K562 (cell line): ENCODE results near the gene ZFP28. TPM values are rescaled to one million over a fixed set of nuclear protein-coding genes. Genes with fewer than 3 reads are reported as not detected.

Source experiments
- ATAC-seq: fragments of 200-7000 bp; cut with Tn5 transposase; 3 replicates; pipeline ENCODE4 v1.9.1; 2020; ENCODE audit warnings: moderate library complexity
- BruUV-seq: library from RNA; stranded (reverse); fragments of 400-500 nt; replicated peaks from 2 replicates; lab custom pipeline; 2021; lab: Mats Ljungman, UMichigan
- CTCF ChIA-PET: fragments of 300-600 bp; formaldehyde crosslinking; extraction: SDS; loops from one replicate; lab custom pipeline; 2021; ENCODE audit warnings: low intra/inter-chr PET ratio; lab: Yijun Ruan, JAX
- POLR2A ChIA-PET: fragments of 300-600, 350-650 bp; sonication (Branson Sonifier 250); formaldehyde crosslinking; extraction: SDS; loops from one replicate; lab custom pipeline; 2021; ENCODE audit warnings: antibody characterized with exemption, inconsistent platforms; lab: Yijun Ruan, JAX
- DNase-seq, 4 experiments: peaks; one replicate each; pipeline versions ENCODE4 v3.0.0 to v3.0.0-alpha.2; 2011 to 2018; ENCODE audit warnings: low spot score in 3 of 4, mixed read lengths in 3 of 4; ENCODE audit errors: extremely low read depth in 1 of 4
- FAIRE-seq: peaks from 2 replicates; lab custom pipeline; 2011; peaks lifted over from hg19 to GRCh38; lab: Jason Lieb, UNC
- H2AFZ ChIP-seq: 2 replicates; pipeline ENCODE4 v1.6.0; 2011; ENCODE audit warnings: low read depth, low read length, control low read depth, inconsistent platforms
- H3K27ac ChIP-seq: fragments of 200-600 bp; 3 replicates; pipeline ENCODE4 v1.8.0; 2011; ENCODE audit warnings: low read depth, mild to moderate bottlenecking, control low read depth, inconsistent platforms, low read length, moderate library complexity, mixed read lengths; ENCODE audit errors: extremely low read depth
- H3K27me3 ChIP-seq, 2 experiments: fragments of 300-600 bp in 1 of 2; 2 replicates in 1 of 2; 3 replicates in 1 of 2; pipeline versions ENCODE4 v1.6.0 to v1.8.0; 2011; ENCODE audit warnings: inconsistent platforms in 2 of 2, low read length in 2 of 2, mild to moderate bottlenecking in 1 of 2, mixed read lengths in 1 of 2, moderate library complexity in 1 of 2; ENCODE audit not compliant: control insufficient read depth in 2 of 2, insufficient read depth in 2 of 2
- H3K36me3 ChIP-seq: fragments of 300-600 bp; 3 replicates; pipeline ENCODE4 v1.8.0; 2011; ENCODE audit warnings: mild to moderate bottlenecking, low read length, inconsistent platforms; ENCODE audit not compliant: control insufficient read depth, insufficient read depth
- H3K4me1 ChIP-seq, 2 experiments: fragments of 200-600 bp in 1 of 2; replicated peaks in 1 of 2; 2 replicates in 1 of 2; 3 replicates in 1 of 2; pipeline versions ENCODE4 v1.5.1 to v1.8.0; 2011; ENCODE audit warnings: inconsistent platforms in 2 of 2, low read length in 2 of 2, mild to moderate bottlenecking in 1 of 2, mixed read lengths in 1 of 2, moderate library complexity in 1 of 2; ENCODE audit not compliant: control insufficient read depth in 2 of 2, insufficient read depth in 2 of 2
- H3K4me2 ChIP-seq: 2 replicates; pipeline ENCODE4 v1.6.1; 2011; ENCODE audit warnings: low read length, control low read depth, inconsistent platforms, mixed read lengths; ENCODE audit not compliant: insufficient read depth
- H3K4me3 ChIP-seq: fragments of 200-600 bp; sonication (generic), shearing (Covaris generic); 2 replicates; pipeline ENCODE4 v1.5.1; 2016; ENCODE audit warnings: control low read depth, inconsistent platforms
- H3K79me2 ChIP-seq: fragments of 200-600 bp; 3 replicates; pipeline ENCODE4 v1.8.0; 2011; ENCODE audit warnings: low read length, inconsistent platforms; ENCODE audit not compliant: control insufficient read depth, insufficient read depth
- H3K9ac ChIP-seq, 2 experiments: 2 replicates each; pipeline versions ENCODE4 v1.6.0 to v1.6.1; 2011; ENCODE audit warnings: low read depth in 2 of 2, low read length in 2 of 2, control low read depth in 1 of 2, inconsistent platforms in 1 of 2, mild to moderate bottlenecking in 1 of 2, mixed read lengths in 1 of 2; ENCODE audit not compliant: insufficient read depth in 1 of 2
- H3K9me1 ChIP-seq: one replicate; pipeline ENCODE4 v1.6.0; 2011; ENCODE audit warnings: inconsistent platforms, mild to moderate bottlenecking, low read length, moderate library complexity; ENCODE audit not compliant: control insufficient read depth, insufficient read depth
- H3K9me3 ChIP-seq: replicated peaks from 2 replicates; pipeline ENCODE4 v1.5.1; 2011; ENCODE audit warnings: low read depth, low read length, inconsistent platforms; ENCODE audit not compliant: control insufficient read depth, insufficient read depth
- H4K20me1 ChIP-seq: replicated peaks from 2 replicates; pipeline ENCODE4 v1.6.1; 2011; ENCODE audit warnings: low read length, inconsistent platforms, mixed read lengths; ENCODE audit not compliant: control insufficient read depth, insufficient read depth
- HDAC8 ChIP-seq: fragments of 450-650 bp; IDR thresholded peaks from 2 replicates; pipeline ENCODE4 v1.6.1; 2016; ENCODE audit warnings: mild to moderate bottlenecking, missing genetic modification characterization, moderate library complexity, missing compliant biosample characterization
- JUND ChIP-seq, 2 experiments: IDR thresholded peaks; 2 replicates in 1 of 2; 3 replicates in 1 of 2; pipeline ENCODE4 v1.6.1; 2011; ENCODE audit warnings: borderline replicate concordance in 2 of 2, low read depth in 2 of 2, low read length in 2 of 2, improper control_type of control experiment in 1 of 2, missing biosample characterization in 1 of 2, missing genetic modification characterization in 1 of 2, missing genetic modification reagents in 1 of 2
- KDM5B ChIP-seq: fragments of 200-600 bp; sonication (generic); IDR thresholded peaks from 2 replicates; pipeline ENCODE4 v1.6.1; 2012; ENCODE audit warnings: low read depth, mild to moderate bottlenecking, moderate library complexity, low read length, control low read depth, inconsistent platforms; ENCODE audit not compliant: insufficient replicate concordance
- MAFK ChIP-seq: IDR thresholded peaks from 2 replicates; pipeline ENCODE4 v1.6.1; 2011; ENCODE audit warnings: low read length, improper control_type of control experiment
- NELFE ChIP-seq: IDR thresholded peaks from 2 replicates; pipeline ENCODE4 v1.6.1; 2011; ENCODE audit warnings: mild to moderate bottlenecking; ENCODE audit not compliant: insufficient read depth, insufficient read length
- NUFIP1 ChIP-seq: fragments of 450-650 bp; IDR thresholded peaks from 2 replicates; pipeline ENCODE4 v1.6.1; 2018; ENCODE audit not compliant: partially characterized antibody
- PHF8 ChIP-seq: fragments of 200-600 bp; sonication (generic); IDR thresholded peaks from 2 replicates; pipeline ENCODE4 v1.6.1; 2012; ENCODE audit warnings: mixed run types, mild to moderate bottlenecking, inconsistent platforms, low read length, moderate library complexity, borderline replicate concordance
- ZNF143 ChIP-seq: sonication (generic); formaldehyde crosslinking; IDR thresholded peaks from 2 replicates; pipeline ENCODE4 v1.9.0; 2022; ENCODE audit warnings: mild to moderate bottlenecking, missing genetic modification reagents
- ZNF347 ChIP-seq: fragments of 450-650 bp; formaldehyde crosslinking; IDR thresholded peaks from 2 replicates; pipeline ENCODE4 v1.4.0; 2020; ENCODE audit warnings: low read depth, mild to moderate bottlenecking, moderate library complexity
- ZNF586 ChIP-seq: fragments of 450-650 bp; formaldehyde crosslinking; conservative IDR thresholded peaks from 2 replicates; pipeline ENCODE4 v1.4.0; 2020; ENCODE audit warnings: mild to moderate bottlenecking, moderate library complexity
- WGBS: fragments of 100-300 bp; shearing (Covaris generic); methylation state at CpG from one replicate; pipeline ENCODE4 v1.1.6; 2016; ENCODE audit warnings: low coverage, mixed read lengths; ENCODE audit not compliant: insufficient coverage; ENCODE audit errors: missing lambda C conversion rate; 5-methylcytosine and 5-hydroxymethylcytosine counted together
- in situ Hi-C: fragments of 300-500 bp; cut with MboI; formaldehyde crosslinking; loops from 4 replicates; pipeline ENCODE4 v1.15.0; 2018; ENCODE audit warnings: inconsistent platforms, mixed read lengths
- intact Hi-C: fragments of 100-400 bp; cut with micrococcal nuclease; formaldehyde crosslinking; loops from 2 replicates; pipeline ENCODE4 v1.14.2; 2022
- polyA plus RNA-seq, 8 experiments: library from polyadenylated mRNA; depleted of rRNA in 4 of 8; stranded (reverse) in 5 of 8; unstranded in 3 of 8; fragments of >200 nt; fragmentation: Nextera tagmentation in 2 of 8; fragmentation: Illumina TruSeq in 1 of 8; extraction: Ambion mirVana in 2 of 8; extraction: Trizol in 1 of 8; gene quantifications; 2 replicates each; pipeline versions ENCODE4 v1.2.1 to v1.2.3, GENCODE V29; 2011 to 2014; ENCODE audit warnings: inconsistent platforms in 1 of 8, missing spikeins in 1 of 8
- total RNA-seq, 7 experiments: library from RNA; depleted of rRNA in 6 of 7; stranded (reverse); fragments of >200 nt in 6 of 7; fragmentation: Illumina TruSeq in 2 of 7; extraction: Trizol in 2 of 7; gene quantifications; 2 replicates each; pipeline versions ENCODE4 v1.2.1 to v1.2.3, GENCODE V29; 2011 to 2021; ENCODE audit warnings: low replicate concordance in 1 of 7
- TF ChIP-seq, protein P1 (sequence below): fragments of 250-450 bp; sonication (Bioruptor Pico); IDR thresholded peaks from 2 replicates; pipeline ENCODE4 v1.8.0; 2021; ENCODE audit warnings: borderline replicate concordance, mild to moderate bottlenecking, moderate library complexity; ENCODE audit not compliant: poor library complexity, severe bottlenecking
- TF ChIP-seq, protein P2 (sequence below): sonication (generic); formaldehyde crosslinking; IDR thresholded peaks from 2 replicates; pipeline ENCODE4 v1.8.0; 2022; ENCODE audit warnings: mild to moderate bottlenecking, missing genetic modification reagents
- TF ChIP-seq, protein P3 (sequence below): fragments of 250-450 bp; sonication (Bioruptor Pico); IDR thresholded peaks from 2 replicates; pipeline ENCODE4 v1.5.0; 2021

The ZFP28 gene
- total and polyA plus RNA-seq, 9 of the 15 experiments (the other 6 are each of a cell fraction or from before 2014, with no cell fraction given) = 0.01 to 0.04 TPM; not detected in 7

GRCh38 chr19:56594446-56594782 is 55.7 kb downstream of the ZFP28 start:
- Histone ChIP-seq H3K4me2 (no peak overlapping the region), H3K4me1 (no peaks in the 10 kb centered on the region), H2AFZ (no peak overlapping the region), H3K79me2 (no peaks in the 10 kb centered on the region), H4K20me1 (no peaks in the 10 kb centered on the region), H3K4me3 (no peak overlapping the region), H3K27me3 (no peaks in the 10 kb centered on the region), H3K9me1 (no peaks in the 10 kb centered on the region), H3K27ac (no peak overlapping the region), H3K9me3 (no peaks in the 10 kb centered on the region), H3K9ac (no peak overlapping the region), H3K36me3 (no peaks in the 10 kb centered on the region)
- TF ChIP-seq NELFE (no peak), KDM5B (no peak), ZNF586 (CRISPR knock-in tag) (no peak), ZNF347 (CRISPR knock-in tag) (no peak)
- CTCF ChIA-PET = no interaction called here
- POLR2A ChIA-PET = no interaction called here
- FAIRE-seq (no peak), ATAC-seq (no peak), DNase-seq (no peak)
- intact Hi-C loops (no loop called here), in situ Hi-C loops (no loop called here)
- WGBS = 0% methylated on average over 1 of the region's 4 CpGs
- BruUV-seq = no TSS peak

DNA sequence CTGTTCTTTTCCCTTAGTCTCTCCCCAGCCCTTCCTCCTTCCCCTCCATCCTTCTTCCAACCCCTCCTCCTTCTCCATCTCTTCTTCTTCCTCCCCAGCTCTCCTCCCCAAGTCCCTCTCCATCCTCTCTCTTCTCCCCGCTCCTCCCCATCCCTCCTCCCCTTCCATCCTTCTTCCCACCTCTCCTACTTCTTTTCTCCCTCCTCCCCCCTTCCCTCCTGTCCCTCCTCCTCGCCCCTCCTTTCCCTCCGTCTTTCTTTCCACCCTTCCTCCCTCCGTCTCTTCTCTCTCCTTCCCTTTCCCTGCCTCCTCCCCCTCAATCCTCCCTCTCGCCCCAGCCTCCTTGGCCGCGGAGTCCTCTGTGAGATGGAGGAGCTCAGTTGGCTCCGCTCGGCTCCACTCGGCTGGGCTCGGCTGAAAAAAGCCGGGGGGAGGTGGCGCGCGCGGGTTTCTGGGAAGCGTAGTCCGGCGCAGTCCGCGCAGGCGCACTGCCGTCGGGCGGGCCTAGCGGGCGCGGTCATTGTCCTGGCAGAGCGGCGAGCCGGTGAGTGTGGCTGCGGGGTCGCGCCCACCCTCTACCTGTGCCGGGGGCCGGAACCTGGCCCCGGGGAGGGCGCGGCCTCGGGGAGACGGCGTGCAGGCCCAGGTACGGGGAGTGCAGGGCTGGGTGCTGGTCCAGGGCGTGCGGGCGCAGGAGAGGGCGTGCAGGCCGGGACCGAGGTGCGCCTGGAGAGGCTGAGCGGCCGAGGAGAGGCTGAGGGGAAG is 56.2 kb downstream of the ZFP28 start, which contains the start of gene ZNF71:
Gene ZNF71, plus strand, starts transcription at position 520 of the 765 bp plus-strand sequence. CDS start 6,257 bp downstream, outside the sequence.
- H3K9me3 ChIP-seq = no peaks in the 10 kb centered on the region
- DNase-seq (peak in 2 of 4 experiments; percentile 11), FAIRE-seq (no peak), ATAC-seq (no peak)
- no peaks in the 10 kb centered on the region for H3K27me3 ChIP-seq
- H3K79me2 ChIP-seq = no peaks in the 10 kb centered on the region
- in situ Hi-C loops = no loop called here
- H3K9ac ChIP-seq = no peak within 1 kb of the TSS
- H3K4me1 ChIP-seq = no peaks in the 10 kb centered on the region
- H4K20me1 ChIP-seq = no peaks in the 10 kb centered on the region
- POLR2A ChIA-PET = no interaction called here
- no peaks in the 10 kb centered on the region for H3K9me1 ChIP-seq
- intact Hi-C loops = no loop called here
- no peaks in the 10 kb centered on the region for H3K36me3 ChIP-seq
- BruUV-seq = no TSS peak
- CTCF ChIA-PET = no interaction called here
- no peak within 1 kb of the TSS for H3K4me2 ChIP-seq
- no peak within 1 kb of the TSS for H3K4me3 ChIP-seq
- no peak within 1 kb of the TSS for H3K27ac ChIP-seq
- H2AFZ ChIP-seq = no peak within 1 kb of the TSS
- WGBS = 12% methylated on average over 15 of the region's 52 CpGs
- TF ChIP-seq NUFIP1 = no peak
- no peak for TF ChIP-seq HDAC8 (tag)
- TF ChIP-seq, protein P1, sequence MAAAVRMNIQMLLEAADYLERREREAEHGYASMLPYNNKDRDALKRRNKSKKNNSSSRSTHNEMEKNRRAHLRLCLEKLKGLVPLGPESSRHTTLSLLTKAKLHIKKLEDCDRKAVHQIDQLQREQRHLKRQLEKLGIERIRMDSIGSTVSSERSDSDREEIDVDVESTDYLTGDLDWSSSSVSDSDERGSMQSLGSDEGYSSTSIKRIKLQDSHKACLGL (CRISPR knock-in tag) = no peak
- TF ChIP-seq, protein P2, sequence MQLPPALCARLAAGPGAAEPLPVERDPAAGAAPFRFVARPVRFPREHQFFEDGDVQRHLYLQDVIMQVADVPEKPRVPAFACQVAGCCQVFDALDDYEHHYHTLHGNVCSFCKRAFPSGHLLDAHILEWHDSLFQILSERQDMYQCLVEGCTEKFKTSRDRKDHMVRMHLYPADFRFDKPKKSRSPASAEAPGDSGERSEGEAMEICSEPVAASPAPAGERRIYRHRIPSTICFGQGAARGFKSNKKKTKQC (CRISPR knock-in tag) = no peak
- TF ChIP-seq JUND (IDR thresholded peaks at IDR 0.05; ENCODE audit: borderline replicate concordance, low read depth, low read length) = no peak
- TF ChIP-seq JUND (tag; IDR thresholded peaks at IDR 0.05; ENCODE audit: borderline replicate concordance, low read depth, low read length) = no peak
- TF ChIP-seq PHF8 = peak; percentile 35; the same call in 1 of the 2 replicates
- peak; percentile 68 for TF ChIP-seq ZNF143 (CRISPR knock-in tag)
- TF ChIP-seq, protein P3, sequence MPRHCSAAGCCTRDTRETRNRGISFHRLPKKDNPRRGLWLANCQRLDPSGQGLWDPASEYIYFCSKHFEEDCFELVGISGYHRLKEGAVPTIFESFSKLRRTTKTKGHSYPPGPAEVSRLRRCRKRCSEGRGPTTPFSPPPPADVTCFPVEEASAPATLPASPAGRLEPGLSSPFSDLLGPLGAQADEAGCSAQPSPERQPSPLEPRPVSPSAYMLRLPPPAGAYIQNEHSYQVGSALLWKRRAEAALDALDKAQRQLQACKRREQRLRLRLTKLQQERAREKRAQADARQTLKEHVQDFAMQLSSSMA (CRISPR knock-in tag) = no peak
- no peak for TF ChIP-seq MAFK
